Stimulated activated CD4-positive, alpha-beta T cell treated with anti-CD3 and anti-CD28 coated beads, Interleukin-1b, Interleukin-23, amount 100 ng/mL, for 1 hour (primary cell): ENCODE results near the gene HIVEP2.

Source experiments
- DNase-seq, 2 donors: peaks; one replicate each; pipeline ENCODE4 v3.0.0-alpha.2; 2020; ENCODE audit warnings: low read depth in 2 of 2

HIVEP2 gene

GRCh38 chr6:142786476-142786875, 158.5 kb downstream of the HIVEP2 start:
- DNase-seq = no peak

DNA sequence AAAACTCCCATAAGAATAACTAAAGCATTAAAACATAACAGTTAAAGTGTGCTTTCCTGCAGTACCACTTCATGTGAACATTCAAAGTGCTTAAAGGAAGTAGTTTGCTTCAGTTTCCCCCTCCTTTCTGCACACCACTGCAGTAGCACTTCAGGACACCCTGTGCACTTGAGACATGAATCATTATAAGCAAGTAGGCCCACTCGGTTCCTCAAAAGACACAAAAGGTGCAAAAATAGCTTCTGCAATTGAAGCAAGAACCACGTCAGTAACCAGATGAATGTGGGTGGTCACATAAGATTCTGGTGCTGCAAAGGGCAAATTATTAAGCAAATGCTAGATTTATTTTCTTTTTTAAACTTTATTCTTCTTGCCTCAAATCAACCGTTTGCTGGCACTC, 160.6 kb downstream of the HIVEP2 start:
- DNase-seq = no peak

DNA sequence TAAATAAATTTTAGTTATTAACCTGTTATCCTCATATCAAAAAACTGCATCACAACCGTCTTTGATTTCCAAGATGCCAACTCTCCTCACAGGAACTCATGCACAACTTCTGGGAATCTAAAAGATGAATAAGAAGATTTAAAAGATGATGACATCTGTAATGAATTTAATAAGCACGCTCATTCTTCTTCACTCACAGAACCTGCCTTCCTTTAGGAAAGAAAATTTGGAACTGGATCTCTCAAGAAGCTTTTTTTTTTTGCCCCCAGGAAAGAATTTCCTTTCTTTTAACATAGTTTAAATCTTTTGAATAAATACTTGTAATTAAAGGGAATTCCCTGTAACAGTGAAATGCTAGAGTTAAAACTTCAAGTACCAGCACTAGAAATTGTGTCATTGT, 161.5 kb downstream of the HIVEP2 start:
- no peak for DNase-seq

DNA sequence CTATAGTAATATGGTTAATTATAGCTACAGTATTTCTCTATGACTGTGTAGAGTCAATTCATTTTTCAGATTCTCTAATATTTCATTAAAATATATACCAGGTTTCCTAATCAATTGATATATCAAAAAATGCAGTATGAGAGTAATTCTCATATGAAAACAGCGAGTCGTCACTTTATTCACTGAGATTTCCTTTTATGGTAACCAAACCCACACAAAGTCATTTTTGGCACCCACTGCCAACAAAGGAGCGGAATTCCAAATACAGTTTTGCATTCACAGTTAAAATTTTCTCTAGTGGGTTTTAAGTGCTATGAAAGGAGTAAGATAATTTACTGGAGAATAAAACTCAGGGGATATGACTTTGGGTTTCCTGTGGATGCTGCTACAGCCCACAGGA, 163.8 kb downstream of the HIVEP2 start:
- no peak for DNase-seq

DNA sequence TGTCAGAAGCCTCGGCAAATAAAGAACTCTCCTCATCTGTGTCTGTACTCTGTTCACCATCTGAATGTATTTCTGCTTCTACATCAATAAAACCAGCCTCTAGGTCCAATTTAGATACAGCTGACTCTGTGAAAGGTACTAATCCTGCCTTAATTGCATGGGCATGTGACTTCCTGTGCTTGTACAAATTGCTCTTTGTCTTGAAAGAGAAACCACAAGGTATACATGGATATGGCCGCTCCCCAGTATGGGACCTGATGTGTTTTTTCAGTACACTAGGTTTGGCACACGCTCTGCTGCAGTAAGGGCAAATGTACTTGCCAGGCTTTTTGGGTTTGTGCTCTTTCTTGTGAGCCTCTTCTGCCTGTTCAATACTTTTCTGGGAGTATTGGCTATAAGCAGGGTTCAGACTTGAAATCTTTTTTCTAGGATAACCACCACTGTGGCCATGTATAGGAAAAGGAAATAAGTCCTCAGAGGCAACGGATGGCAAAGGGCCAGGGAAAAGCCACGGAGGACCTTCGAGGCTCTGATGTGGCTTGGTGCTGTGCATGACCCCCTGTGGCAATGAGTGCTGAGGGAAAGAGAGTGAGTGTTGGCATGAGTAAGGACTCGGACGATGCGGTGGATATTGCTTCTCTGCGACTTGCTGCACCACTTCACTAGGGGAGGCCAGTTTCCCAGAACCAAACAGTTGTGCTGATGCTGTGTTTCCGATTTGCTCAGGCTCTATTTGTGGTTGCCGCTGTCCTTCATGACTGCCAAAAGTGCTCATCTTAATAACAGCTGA, 170.9 kb downstream of the HIVEP2 start:
- DNase-seq = no peak

- no peak for DNase-seq
Measured at GRCh38 chr6:142773324-142773723, 171.7 kb downstream of the HIVEP2 start.

GRCh38 chr6:142771162-142771561, 173.8 kb downstream of the HIVEP2 start:
- no peak for DNase-seq

DNA sequence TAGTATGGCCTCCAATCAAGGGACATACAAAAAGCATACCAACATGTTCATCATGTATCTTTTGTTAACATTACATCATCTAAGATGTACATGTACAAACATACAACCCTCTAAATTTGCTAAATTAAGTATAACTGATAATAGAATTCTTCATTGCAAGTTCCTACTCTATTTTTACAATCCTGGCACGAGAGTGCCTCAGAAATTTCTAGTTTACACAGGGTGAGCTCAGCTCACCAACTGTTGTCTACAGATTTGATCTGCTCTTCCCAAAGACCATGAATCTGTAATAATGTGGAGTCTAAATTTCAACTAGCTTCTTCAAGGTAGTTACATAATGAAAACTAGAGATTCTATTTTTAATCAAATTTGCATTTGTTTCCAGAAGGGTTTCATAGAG, 179.7 kb downstream of the HIVEP2 start:
- DNase-seq = no peak

DNA sequence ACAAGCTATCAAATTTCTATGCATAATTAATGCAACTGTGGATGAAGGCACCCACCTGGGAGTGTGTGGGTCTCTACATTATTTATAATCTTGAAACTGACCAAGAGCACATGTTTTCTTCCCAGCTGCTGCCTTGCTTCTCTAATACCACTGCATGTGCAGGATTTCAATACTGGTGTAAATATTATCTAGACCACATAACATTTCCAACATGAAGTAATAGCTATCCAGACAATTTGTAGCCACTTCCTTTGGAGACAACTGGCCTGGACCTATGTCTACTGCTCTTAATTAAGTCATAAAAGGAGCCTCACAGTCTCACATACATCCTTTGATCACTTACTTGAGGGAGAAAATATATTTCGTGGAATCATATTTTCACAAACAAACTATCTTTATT, 180.7 kb downstream of the HIVEP2 start:
- no peak for DNase-seq

DNA sequence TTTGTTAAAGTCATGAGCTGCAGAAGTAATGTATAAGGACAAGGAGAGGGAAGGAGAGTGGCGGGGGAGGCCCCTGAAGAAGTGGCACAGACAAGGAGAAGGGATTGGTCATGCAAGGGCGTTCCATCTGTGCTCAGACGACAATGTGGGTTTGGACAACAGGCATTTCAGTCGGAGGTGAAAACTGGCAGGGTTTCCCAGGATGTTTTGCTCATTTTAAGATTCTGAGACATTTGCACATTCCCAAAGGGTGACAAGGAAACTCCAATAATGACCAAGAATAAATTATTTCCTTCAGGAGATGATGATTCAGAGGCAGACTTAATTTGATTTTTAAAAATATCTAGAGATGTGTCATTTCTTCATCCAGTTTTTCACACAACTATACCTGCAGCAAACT, 181.8 kb downstream of the HIVEP2 start:
- DNase-seq = no peak

GRCh38 chr6:142761756-142762155, 183.2 kb downstream of the HIVEP2 start:
- no peak for DNase-seq

GRCh38 chr6:142760152-142760551, 184.8 kb downstream of the HIVEP2 start:
- no peak for DNase-seq

DNA sequence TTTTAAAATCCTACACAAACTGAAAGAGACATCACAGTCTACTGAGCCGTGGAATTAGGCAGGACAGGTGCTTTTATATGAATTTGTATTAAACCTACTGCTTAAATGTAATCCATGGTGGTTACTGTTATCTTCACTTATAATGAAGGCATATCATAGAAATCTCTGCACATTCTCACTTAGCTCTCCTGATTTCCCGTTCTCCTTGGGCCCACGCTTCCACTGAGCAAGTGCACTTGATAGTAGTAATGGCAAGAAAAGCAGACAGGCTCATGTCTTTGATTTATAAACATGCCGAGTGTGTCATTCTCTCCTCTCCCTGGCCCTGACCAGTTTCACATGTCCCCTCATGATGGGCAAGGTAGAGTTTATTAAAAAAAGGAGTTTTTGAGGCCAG, 186.3 kb downstream of the HIVEP2 start:
- no peak for DNase-seq

GRCh38 chr6:142757852-142758628, 186.9 kb downstream of the HIVEP2 start:
- no peak for DNase-seq

- no peak for DNase-seq
Measured at GRCh38 chr6:142756215-142756630, 188.8 kb downstream of the HIVEP2 start.

- DNase-seq = no peak
Measured at GRCh38 chr6:142753196-142753595, 191.8 kb downstream of the HIVEP2 start.

GRCh38 chr6:142752348-142752747, 192.6 kb downstream of the HIVEP2 start:
- no peak for DNase-seq

DNA sequence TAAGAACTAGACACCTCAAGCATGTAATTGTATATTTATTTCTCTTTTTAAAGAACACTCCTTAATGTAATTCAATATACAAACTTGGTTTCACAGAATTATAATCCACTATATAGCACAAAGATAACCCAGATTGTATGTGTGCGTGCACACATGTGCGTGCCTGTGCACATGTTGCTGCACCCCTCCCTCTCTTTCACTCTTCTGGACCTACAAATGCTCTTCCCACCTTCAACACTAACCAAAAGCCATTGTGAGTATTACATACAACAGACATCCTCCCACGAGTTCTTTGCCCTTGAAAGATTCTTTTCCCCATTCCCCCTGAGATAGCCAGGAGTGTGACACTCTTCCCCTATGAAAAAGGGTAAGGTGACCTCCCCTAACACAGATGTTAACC, 193.5 kb downstream of the HIVEP2 start:
- DNase-seq = no peak

DNA sequence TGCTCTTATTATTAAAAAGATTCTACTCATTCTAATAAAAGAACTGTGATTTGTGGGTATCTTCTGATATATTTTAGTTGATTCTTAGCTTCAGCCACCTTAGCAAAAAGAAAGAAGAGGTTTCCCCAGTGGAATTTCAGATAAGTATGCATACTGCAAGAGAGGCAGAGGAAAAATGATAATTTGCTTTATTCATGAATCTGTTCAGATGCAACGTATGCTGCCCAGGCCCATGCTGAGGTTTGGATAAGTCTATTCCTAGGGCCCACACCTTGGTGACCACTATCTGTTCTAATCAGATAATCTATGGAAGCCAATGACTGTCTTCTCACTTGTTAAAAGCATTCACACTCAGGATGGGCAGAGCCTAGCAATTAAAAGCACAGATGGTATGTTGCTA, 194.0 kb downstream of the HIVEP2 start:
- no peak for DNase-seq

DNA sequence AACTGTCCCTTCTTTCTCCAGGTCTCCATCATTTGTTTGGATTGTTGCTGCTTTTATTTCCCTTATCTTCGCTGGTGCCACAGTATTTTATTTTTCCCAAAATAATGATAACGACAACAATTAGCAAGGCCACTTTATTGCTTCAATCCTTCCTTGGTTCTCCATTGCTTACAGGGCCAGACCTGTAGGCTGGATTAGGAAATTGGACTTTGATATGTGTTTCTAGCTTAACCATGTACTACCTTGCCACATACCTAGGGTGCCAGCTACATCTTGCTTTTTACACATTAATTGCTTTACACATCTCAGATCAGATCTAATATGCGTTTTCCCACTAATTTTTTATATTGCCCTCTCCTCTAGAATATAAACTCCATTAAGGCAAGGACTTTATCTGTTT, 195.4 kb downstream of the HIVEP2 start:
- DNase-seq = no peak

GRCh38 chr6:142746524-142746923, 198.5 kb downstream of the HIVEP2 start:
- no peak for DNase-seq

- no peak for DNase-seq
Measured at GRCh38 chr6:142744836-142745235, 200.1 kb downstream of the HIVEP2 start.

DNA sequence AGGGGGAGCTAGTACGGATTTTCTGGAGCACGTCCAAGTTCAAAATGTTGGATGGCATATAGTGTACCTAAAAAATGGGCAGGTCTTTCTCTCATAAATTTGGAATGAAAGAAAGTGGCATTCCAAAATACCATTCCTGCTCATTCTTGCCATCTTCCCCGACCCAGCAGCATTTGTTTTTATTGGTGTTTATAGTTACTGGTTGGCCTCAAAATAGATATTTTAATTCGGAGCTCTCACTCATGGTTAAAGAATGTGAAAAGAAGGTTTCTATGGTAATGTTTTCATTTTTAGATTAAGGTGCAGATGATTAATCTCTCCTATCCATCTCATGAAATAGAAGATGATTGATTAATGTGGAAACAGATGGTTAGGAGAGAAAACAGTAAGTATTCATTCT, 204.5 kb downstream of the HIVEP2 start:
- DNase-seq = no peak
